Stimulated activated naive CD8-positive, alpha-beta T cell treated with anti-CD3 and anti-CD28 coated beads, Interleukin-15, Interleukin-2, amounts not matched to agents 100 ng/mL and 50 ng/mL, for 24 hours (primary cell): Measurements from ENCODE around the gene OR4C5.
"Not testable (repeated sequence)": the region's sequence is repeated elsewhere in the genome, so short reads cannot be mapped to it uniquely, and the experiment has no call there.

Source experiments
- H3K27ac Mint-ChIP-seq: one replicate; pipeline ENCODE4 v1.8.0; 2021; ENCODE audit warnings: mild to moderate bottlenecking, mixed read lengths
- H3K27me3 Mint-ChIP-seq: one replicate; pipeline ENCODE4 v1.8.0; 2021; ENCODE audit warnings: mixed read lengths
- H3K36me3 Mint-ChIP-seq: one replicate; pipeline ENCODE4 v1.8.0; 2021; ENCODE audit warnings: low read depth, mixed read lengths
- H3K4me1 Mint-ChIP-seq: one replicate; pipeline ENCODE4 v1.8.0; 2021; ENCODE audit warnings: low read depth, mixed read lengths
- H3K4me3 Mint-ChIP-seq: one replicate; pipeline ENCODE4 v1.8.0; 2021; ENCODE audit warnings: mild to moderate bottlenecking, mixed read lengths
- H3K9me3 Mint-ChIP-seq: one replicate; pipeline ENCODE4 v1.8.0; 2021; ENCODE audit warnings: mixed read lengths

The OR4C5 gene

GRCh38 chr11:48366365-48366764 is at the start of gene OR4C5:
Gene OR4C5, minus strand, starts transcription at chr11:48366465. Its CDS starts 0 bp downstream, at chr11:48366465.
- no peaks in the 10 kb centered on the region for H3K9me3 Mint-ChIP-seq
- H3K4me1 Mint-ChIP-seq = no peaks in the 10 kb centered on the region
- no peak within 1 kb of the TSS for H3K27ac Mint-ChIP-seq
- H3K36me3 Mint-ChIP-seq = no peaks in the 10 kb centered on the region
- H3K27me3 Mint-ChIP-seq = no peaks in the 10 kb centered on the region
- no peak within 1 kb of the TSS for H3K4me3 Mint-ChIP-seq

DNA sequence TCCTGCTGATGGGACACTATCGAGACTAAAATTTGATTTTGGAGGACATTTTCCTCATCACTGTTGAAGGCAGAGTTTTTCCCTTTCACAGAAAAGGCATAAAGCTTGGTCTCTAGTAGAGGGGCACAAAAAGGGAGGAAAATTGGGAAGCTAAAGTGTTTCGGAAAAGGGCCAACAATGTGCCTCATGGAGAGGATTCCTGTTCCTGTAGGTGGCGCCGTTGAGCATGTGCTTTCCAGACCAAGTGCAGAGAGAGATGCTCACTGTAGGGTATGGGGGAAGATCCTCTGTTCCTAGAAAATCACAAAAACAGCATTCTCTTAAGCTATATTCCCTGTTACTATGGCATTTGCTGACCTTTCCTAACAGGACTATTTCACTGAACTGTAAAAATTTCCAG is 18.4 kb upstream of the OR4C5 start:
- Mint-ChIP-seq H3K4me1 (no peaks in the 10 kb centered on the region), H3K27me3 (no peaks in the 10 kb centered on the region), H3K9me3 (peaks cover 12% of the 10 kb centered on the region), H3K27ac (no peak overlapping the region), H3K36me3 (no peaks in the 10 kb centered on the region), H3K4me3 (no peak overlapping the region)

DNA sequence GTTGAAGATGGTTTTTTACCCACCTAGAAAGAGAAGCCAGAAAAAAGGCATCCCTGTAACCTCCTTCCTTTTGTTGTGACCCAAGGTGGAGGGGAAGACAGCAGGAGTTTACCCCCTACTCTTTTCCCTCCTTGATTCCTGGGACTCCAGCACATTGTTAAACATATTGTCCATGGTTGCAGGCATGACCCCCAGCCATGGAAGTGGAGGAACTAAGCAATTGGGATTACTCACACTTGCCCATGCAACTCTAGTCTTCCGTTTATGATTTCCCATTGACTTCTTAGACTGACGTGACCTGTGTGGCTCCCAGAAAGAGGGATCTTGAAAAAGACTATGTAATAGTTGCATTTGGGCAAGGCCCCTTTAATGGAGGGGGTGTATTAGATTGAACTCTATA is 17.9 kb upstream of the OR4C5 start:
- H3K27ac Mint-ChIP-seq, H3K4me1 Mint-ChIP-seq, H3K36me3 Mint-ChIP-seq, H3K4me3 Mint-ChIP-seq, H3K27me3 Mint-ChIP-seq: not testable (repeated sequence)
- H3K9me3 Mint-ChIP-seq = peaks cover 12% of the 10 kb centered on the region

GRCh38 chr11:48361289-48361688 is 5.0 kb downstream of the OR4C5 start:
- not testable (repeated sequence) for H3K9me3 Mint-ChIP-seq, H3K36me3 Mint-ChIP-seq, H3K27ac Mint-ChIP-seq, H3K4me3 Mint-ChIP-seq, H3K27me3 Mint-ChIP-seq, H3K4me1 Mint-ChIP-seq

DNA sequence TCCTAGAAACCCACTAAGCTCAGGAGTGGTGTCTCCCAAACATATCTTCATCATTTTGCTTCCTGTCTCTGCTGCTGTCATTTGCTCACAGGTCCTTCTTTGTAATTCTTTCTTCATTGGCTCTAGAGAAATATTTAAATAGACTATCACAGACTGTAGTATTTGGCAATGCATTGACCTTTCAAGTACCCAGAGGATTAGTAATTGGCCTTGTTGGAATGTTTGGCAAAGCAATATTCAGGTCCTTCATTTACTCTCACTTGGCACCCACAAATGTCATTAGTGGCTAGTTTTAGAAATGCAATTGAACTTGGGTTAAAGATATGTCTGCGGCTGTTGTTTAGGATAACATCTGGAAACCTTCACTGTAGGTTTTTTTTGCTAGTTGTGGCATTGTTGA is 11.6 kb downstream of the OR4C5 start:
- Mint-ChIP-seq H3K9me3 (peaks cover 12% of the 10 kb centered on the region), H3K4me3 (no peak overlapping the region), H3K27ac (no peak overlapping the region), H3K4me1 (no peaks in the 10 kb centered on the region), H3K36me3 (no peaks in the 10 kb centered on the region), H3K27me3 (no peaks in the 10 kb centered on the region)

- Mint-ChIP-seq H3K27me3 (no peaks in the 10 kb centered on the region), H3K36me3 (no peaks in the 10 kb centered on the region), H3K4me3 (no peak overlapping the region), H3K9me3 (peaks cover 11% of the 10 kb centered on the region), H3K27ac (no peak overlapping the region), H3K4me1 (no peaks in the 10 kb centered on the region)
Measured at GRCh38 chr11:48354013-48354412, 12.3 kb downstream of the OR4C5 start.

DNA sequence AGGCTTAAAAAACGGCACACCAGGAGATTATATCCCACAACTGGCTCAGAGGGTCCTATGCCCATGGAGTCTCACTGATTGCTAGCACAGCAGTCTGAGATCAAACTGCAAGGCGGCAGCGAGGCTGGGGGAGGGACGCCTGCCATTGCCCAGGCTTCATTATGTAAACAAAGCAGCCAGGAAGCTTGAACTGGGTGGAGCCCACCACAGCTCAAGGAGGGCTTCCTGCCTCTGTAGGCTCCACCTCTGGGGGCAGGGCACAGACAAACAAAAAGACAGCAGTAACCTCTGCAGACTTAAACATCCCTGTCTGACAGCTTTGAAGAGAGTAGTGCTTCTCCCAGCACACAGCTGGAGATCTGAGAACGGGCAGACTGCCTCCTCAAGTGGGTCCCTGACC is 20.0 kb downstream of the OR4C5 start:
- H3K36me3 Mint-ChIP-seq, H3K4me3 Mint-ChIP-seq, H3K27me3 Mint-ChIP-seq, H3K27ac Mint-ChIP-seq: not testable (repeated sequence)
- peaks cover 21% of the 10 kb centered on the region for H3K4me1 Mint-ChIP-seq
- peaks cover 18% of the 10 kb centered on the region for H3K9me3 Mint-ChIP-seq

GRCh38 chr11:48342505-48342904 is 23.8 kb downstream of the OR4C5 start:
- Mint-ChIP-seq H3K9me3 (peaks cover 14% of the 10 kb centered on the region), H3K4me1 (peaks cover 21% of the 10 kb centered on the region)
- H3K27me3 Mint-ChIP-seq, H3K36me3 Mint-ChIP-seq, H3K27ac Mint-ChIP-seq, H3K4me3 Mint-ChIP-seq: not testable (repeated sequence)

- H3K27ac Mint-ChIP-seq = no peak overlapping the region
- no peak overlapping the region for H3K4me3 Mint-ChIP-seq
- H3K36me3 Mint-ChIP-seq = peaks cover 6% of the 10 kb centered on the region
Measured at GRCh38 chr11:48341466-48341865, 24.8 kb downstream of the OR4C5 start.

DNA sequence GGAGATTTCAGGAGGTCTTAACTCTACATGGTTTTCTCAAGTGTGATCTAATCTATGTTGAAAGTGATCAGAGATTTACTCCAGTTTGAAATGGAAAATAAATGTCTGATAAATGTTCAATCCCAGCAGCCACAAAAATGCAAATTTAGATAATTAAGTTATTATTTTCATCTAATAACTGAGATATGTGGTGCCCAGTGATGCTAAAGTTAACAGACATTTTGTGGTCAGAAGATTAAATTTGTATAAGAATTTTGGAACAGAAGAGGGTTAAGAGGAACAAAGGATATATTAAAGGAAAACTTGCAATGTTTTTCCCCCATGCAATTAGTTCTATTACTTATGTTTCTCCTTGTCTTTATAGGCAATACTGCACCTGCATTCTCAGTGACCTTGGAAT is 41.6 kb downstream of the OR4C5 start, which contains the start of gene OR4C3:
Gene OR4C3 (plus strand): TSS at position 301 of the 400 bp plus-strand sequence. CDS start 102 bp downstream, outside the sequence.
- not testable (repeated sequence) for H3K36me3 Mint-ChIP-seq, H3K27ac Mint-ChIP-seq, H3K27me3 Mint-ChIP-seq, H3K9me3 Mint-ChIP-seq, H3K4me3 Mint-ChIP-seq, H3K4me1 Mint-ChIP-seq

More at GRCh38 chr11:48341466-48341865, 24.8 kb downstream of the OR4C5 start:
- Mint-ChIP-seq H3K4me1 (peaks cover 17% of the 10 kb centered on the region), H3K9me3 (peaks cover 10% of the 10 kb centered on the region), H3K27me3 (no peaks in the 10 kb centered on the region)

DNA sequence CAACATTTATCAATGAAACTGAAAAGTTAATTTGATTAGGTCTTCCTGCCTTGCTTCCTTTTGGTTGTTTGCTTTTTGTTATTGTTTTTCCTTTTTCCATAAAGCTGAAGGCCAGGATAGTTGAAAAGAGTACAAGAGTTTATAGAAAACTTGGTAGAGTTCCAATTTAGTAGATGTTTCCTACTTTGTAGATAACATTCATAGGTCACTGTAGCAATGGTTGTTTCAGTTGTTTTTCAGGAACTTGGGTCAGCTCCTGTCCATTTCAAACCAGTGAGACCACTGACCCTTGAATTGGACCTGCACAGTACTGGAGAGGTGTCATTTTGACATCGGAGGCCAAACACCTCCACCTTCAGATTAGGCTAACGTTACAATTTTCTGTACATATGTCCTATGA is 46.5 kb downstream of the OR4C5 start:
- not testable (repeated sequence) for H3K4me3 Mint-ChIP-seq, H3K27ac Mint-ChIP-seq, H3K4me1 Mint-ChIP-seq, H3K36me3 Mint-ChIP-seq, H3K9me3 Mint-ChIP-seq
- H3K27me3 Mint-ChIP-seq = peaks cover 13% of the 10 kb centered on the region
